ENCODE results near the gene ATP6V0C.

GRCh38 chr16:2489581-2489980, 24.2 kb upstream of the ATP6V0C start:
- TF ChIP-seq CTCF (IDR thresholded peaks at IDR 0.05), result no peak
- TF ChIP-seq POLR2AphosphoS5 (IDR thresholded peaks at IDR 0.05), result no peak
